Natural killer cell (primary cell): ENCODE measurements around the gene RNASE1. TPM values are rescaled to one million over a fixed set of nuclear protein-coding genes. Genes with fewer than 3 reads are reported as not detected.

Source experiments
- ATAC-seq, 3 donors: fragments of 150-1000 bp in 2 of 3; fragments of 200-7000 bp in 1 of 3; cut with Tn5 transposase; 1 replicate in 1 of 3; 2 replicates in 2 of 3; pipeline ENCODE4 v1.10.0; 2021; ENCODE audit warnings: mild to moderate bottlenecking in 2 of 3, moderate library complexity in 2 of 3
- DNase-seq, 2 donors: peaks; one replicate each; pipeline versions ENCODE4 v3.0.0 to v3.0.0-alpha.2; 2013 to 2021; ENCODE audit warnings: mixed read lengths in 1 of 2
- H3K27ac ChIP-seq: one replicate; pipeline ENCODE4 v1.5.1; 2013; ENCODE audit warnings: mild to moderate bottlenecking, low read length
- H3K27me3 ChIP-seq: one replicate; pipeline ENCODE4 v1.6.1; 2013; ENCODE audit warnings: low read length; ENCODE audit not compliant: control insufficient read depth, insufficient read depth
- H3K36me3 ChIP-seq: one replicate; pipeline ENCODE4 v1.6.1; 2013; ENCODE audit warnings: low read length; ENCODE audit not compliant: control insufficient read depth, insufficient read depth
- H3K4me1 ChIP-seq: one replicate; pipeline ENCODE4 v1.6.1; 2013; ENCODE audit warnings: low read length; ENCODE audit not compliant: control insufficient read depth, insufficient read depth
- H3K4me3 ChIP-seq: one replicate; pipeline ENCODE4 v1.5.1; 2013; ENCODE audit warnings: low read length
- H3K9me3 ChIP-seq: one replicate; pipeline ENCODE4 v1.6.1; 2013; ENCODE audit warnings: low read length; ENCODE audit not compliant: control insufficient read depth, insufficient read depth
- H3K27ac Mint-ChIP-seq, 2 donors: one replicate each; pipeline ENCODE4 v1.8.0; 2022; ENCODE audit warnings: mild to moderate bottlenecking in 2 of 2, mixed read lengths in 2 of 2, moderate library complexity in 1 of 2
- H3K27me3 Mint-ChIP-seq, 2 donors: one replicate each; pipeline ENCODE4 v1.8.0; 2022; ENCODE audit warnings: low read depth in 2 of 2, mixed read lengths in 2 of 2
- H3K36me3 Mint-ChIP-seq: one replicate; pipeline ENCODE4 v1.8.0; 2022; ENCODE audit warnings: mixed read lengths
- H3K4me1 Mint-ChIP-seq, 2 donors: one replicate each; pipeline ENCODE4 v1.8.0; 2022; ENCODE audit warnings: mixed read lengths in 2 of 2
- H3K4me3 Mint-ChIP-seq: one replicate; pipeline ENCODE4 v1.8.0; 2022; ENCODE audit warnings: mild to moderate bottlenecking, moderate library complexity, mixed read lengths
- H3K9me3 Mint-ChIP-seq, 2 donors: one replicate each; pipeline ENCODE4 v1.8.0; 2022; ENCODE audit warnings: mixed read lengths in 2 of 2
- WGBS: methylation state at CpG from one replicate; pipeline ENCODE4 v1.1.7; 2013; ENCODE audit warnings: missing lambda C conversion rate; ENCODE audit not compliant: insufficient coverage; 5-methylcytosine and 5-hydroxymethylcytosine counted together
- intact Hi-C: fragments of 100-400 bp; cut with micrococcal nuclease; formaldehyde crosslinking; loops from one replicate; pipeline ENCODE4 v1.14.2; 2022
- total RNA-seq, 4 donors: library from RNA; stranded (reverse); fragments of 120-200 nt in 1 of 4; gene quantifications; one replicate each; pipeline versions ENCODE4 v1.2.3 to v1.2.4, GENCODE V29; 2013 to 2022
- TF ChIP-seq, protein P1 (sequence below): fragments of 200-600 bp; IDR thresholded peaks from one replicate; pipeline ENCODE4 v1.8.0; 2022; ENCODE audit warnings: antibody characterized with exemption

The RNASE1 gene
- total RNA-seq, 3 donors from 2014 or later (not counting 1 experiment from before 2014, with no cell fraction given): not detected

DNA sequence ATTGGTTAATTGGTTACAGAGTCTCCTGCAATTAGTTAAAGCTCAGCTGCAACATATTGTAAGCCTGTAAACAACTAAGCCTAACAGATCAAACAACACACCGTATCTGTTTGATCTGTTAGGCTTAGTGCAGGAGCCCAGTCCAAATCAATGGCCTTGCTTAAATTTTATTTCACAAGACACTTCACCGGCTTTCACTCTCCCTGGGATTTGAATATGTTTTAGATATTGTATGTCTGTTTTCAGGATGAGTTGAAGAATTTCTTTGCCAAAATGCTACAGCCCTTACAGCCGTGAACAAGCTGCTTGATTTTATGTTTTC is 5.5 kb upstream of the RNASE1 start:
- H3K4me3 Mint-ChIP-seq: no peak overlapping the region
- no peaks in the 10 kb centered on the region for H3K27me3 ChIP-seq
- no peak overlapping the region for H3K27ac Mint-ChIP-seq
- H3K4me1 Mint-ChIP-seq: no peaks in the 10 kb centered on the region
- H3K4me1 ChIP-seq: peaks cover 5% of the 10 kb centered on the region
- ATAC-seq (no peak), DNase-seq (no peak)
- no peaks in the 10 kb centered on the region for H3K9me3 Mint-ChIP-seq
- H3K27ac ChIP-seq: no peak overlapping the region
- no peak overlapping the region for H3K4me3 ChIP-seq
- intact Hi-C loops: no loop called here
- no peaks in the 10 kb centered on the region for H3K36me3 ChIP-seq
- 90% methylated on average over 2 of the region's 3 CpGs for WGBS
- H3K27me3 Mint-ChIP-seq: peaks cover 0 to 2% of the 10 kb centered on the region in 2 donors
- TF ChIP-seq, protein P1, sequence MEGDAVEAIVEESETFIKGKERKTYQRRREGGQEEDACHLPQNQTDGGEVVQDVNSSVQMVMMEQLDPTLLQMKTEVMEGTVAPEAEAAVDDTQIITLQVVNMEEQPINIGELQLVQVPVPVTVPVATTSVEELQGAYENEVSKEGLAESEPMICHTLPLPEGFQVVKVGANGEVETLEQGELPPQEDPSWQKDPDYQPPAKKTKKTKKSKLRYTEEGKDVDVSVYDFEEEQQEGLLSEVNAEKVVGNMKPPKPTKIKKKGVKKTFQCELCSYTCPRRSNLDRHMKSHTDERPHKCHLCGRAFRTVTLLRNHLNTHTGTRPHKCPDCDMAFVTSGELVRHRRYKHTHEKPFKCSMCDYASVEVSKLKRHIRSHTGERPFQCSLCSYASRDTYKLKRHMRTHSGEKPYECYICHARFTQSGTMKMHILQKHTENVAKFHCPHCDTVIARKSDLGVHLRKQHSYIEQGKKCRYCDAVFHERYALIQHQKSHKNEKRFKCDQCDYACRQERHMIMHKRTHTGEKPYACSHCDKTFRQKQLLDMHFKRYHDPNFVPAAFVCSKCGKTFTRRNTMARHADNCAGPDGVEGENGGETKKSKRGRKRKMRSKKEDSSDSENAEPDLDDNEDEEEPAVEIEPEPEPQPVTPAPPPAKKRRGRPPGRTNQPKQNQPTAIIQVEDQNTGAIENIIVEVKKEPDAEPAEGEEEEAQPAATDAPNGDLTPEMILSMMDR: no peak
- no peaks in the 10 kb centered on the region for H3K9me3 ChIP-seq
- no peaks in the 10 kb centered on the region for H3K36me3 Mint-ChIP-seq

GRCh38 chr14:20807304-20808161 is 4.9 kb upstream of the RNASE1 start:
- intact Hi-C loops: no loop called here

GRCh38 chr14:20805485-20805884 is 2.8 kb upstream of the RNASE1 start:
- peaks cover 15 to 19% of the 10 kb centered on the region in 2 donors for H3K4me1 Mint-ChIP-seq
- Histone ChIP-seq H3K27ac (no peak overlapping the region), H3K27me3 (no peaks in the 10 kb centered on the region), H3K36me3 (no peaks in the 10 kb centered on the region), H3K4me3 (no peak overlapping the region), H3K9me3 (no peaks in the 10 kb centered on the region), H3K4me1 (peaks cover 15% of the 10 kb centered on the region)
- WGBS: 95% methylated on average over 5 of the region's 6 CpGs
- TF ChIP-seq, protein P1: no peak
- no peaks in the 10 kb centered on the region for H3K36me3 Mint-ChIP-seq
- intact Hi-C loops: no loop called here
- ATAC-seq: no peak
- no peak for DNase-seq
- no peaks in the 10 kb centered on the region for H3K9me3 Mint-ChIP-seq
- H3K27ac Mint-ChIP-seq: no peak overlapping the region
- no peak overlapping the region for H3K4me3 Mint-ChIP-seq
- peaks cover 0 to 2% of the 10 kb centered on the region in 2 donors for H3K27me3 Mint-ChIP-seq

More at GRCh38 chr14:20807304-20808161, 4.9 kb upstream of the RNASE1 start:
- H3K4me3 ChIP-seq: no peak overlapping the region
- 78% methylated on average over 3 of the region's 6 CpGs for WGBS
- no peaks in the 10 kb centered on the region for H3K36me3 ChIP-seq
- ATAC-seq (no peak), DNase-seq (no peak)
- Mint-ChIP-seq H3K4me3 (no peak overlapping the region), H3K9me3 (no peaks in the 10 kb centered on the region), H3K27me3 (peaks cover 0 to 2% of the 10 kb centered on the region in 2 donors), H3K4me1 (no peaks in the 10 kb centered on the region), H3K36me3 (no peaks in the 10 kb centered on the region), H3K27ac (no peak overlapping the region)
- H3K9me3 ChIP-seq: no peaks in the 10 kb centered on the region
- TF ChIP-seq, protein P1: no peak
- no peaks in the 10 kb centered on the region for H3K27me3 ChIP-seq
- no peak overlapping the region for H3K27ac ChIP-seq
- peaks cover 5% of the 10 kb centered on the region for H3K4me1 ChIP-seq
